CD4-positive, alpha-beta T cell treated with Interleukin-2 at 100 ng/mL for 4 hours (primary cell): ENCODE data around the gene WDCP.
"Not testable (repeated sequence)": the region's sequence is repeated elsewhere in the genome, so short reads cannot be mapped to it uniquely, and the experiment has no call there.

Source experiments
- DNase-seq: peaks from one replicate; pipeline ENCODE4 v3.0.0-alpha.2; 2020; ENCODE audit warnings: low spot score

WDCP gene

GRCh38 chr2:24058564-24059271, 11.5 kb upstream of the WDCP start:
- no peak for DNase-seq

DNA sequence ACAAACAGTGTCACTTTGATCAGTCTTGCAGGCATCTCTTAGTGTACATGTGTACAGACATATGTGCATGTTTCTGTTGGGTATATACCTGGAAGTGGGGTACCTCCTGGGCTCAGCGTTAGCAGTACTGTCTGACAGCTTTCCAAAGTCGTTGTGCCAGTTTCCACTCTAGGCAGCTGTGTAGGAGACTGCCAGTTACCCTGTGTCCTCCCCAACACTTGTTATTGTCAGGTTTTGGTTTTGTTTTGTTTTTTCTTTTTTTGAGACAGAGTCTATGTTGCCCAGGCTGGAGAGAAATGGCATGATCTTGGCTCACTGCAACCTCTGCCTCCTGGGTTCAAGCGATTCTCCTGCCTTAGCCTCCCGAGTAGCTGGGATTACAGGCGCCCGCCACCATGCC, 8.6 kb upstream of the WDCP start:
- DNase-seq: no peak

- no peak for DNase-seq
Measured at GRCh38 chr2:24054366-24055010, 7.3 kb upstream of the WDCP start.

GRCh38 chr2:24052951-24053350, 5.8 kb upstream of the WDCP start:
- no peak for DNase-seq

DNA sequence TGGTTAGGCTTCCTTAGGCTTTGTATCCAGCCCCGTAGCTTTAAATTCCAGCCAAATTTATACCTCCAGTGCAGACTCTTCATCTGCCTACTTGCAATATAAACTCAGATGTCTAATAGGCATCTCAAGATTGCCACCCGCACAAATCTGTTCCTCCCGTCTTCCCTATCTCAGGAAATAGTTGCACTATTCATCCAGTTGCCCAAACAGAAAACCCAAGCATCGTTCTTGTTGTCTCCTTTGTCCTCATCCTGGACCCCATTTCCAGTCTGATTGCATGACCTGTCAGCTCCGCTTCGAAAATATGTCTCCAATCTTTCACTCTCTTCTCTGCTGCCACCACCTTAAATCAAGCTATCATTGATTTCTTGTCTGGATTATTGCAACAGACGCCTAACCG, 4.6 kb upstream of the WDCP start:
- DNase-seq: no peak

DNA sequence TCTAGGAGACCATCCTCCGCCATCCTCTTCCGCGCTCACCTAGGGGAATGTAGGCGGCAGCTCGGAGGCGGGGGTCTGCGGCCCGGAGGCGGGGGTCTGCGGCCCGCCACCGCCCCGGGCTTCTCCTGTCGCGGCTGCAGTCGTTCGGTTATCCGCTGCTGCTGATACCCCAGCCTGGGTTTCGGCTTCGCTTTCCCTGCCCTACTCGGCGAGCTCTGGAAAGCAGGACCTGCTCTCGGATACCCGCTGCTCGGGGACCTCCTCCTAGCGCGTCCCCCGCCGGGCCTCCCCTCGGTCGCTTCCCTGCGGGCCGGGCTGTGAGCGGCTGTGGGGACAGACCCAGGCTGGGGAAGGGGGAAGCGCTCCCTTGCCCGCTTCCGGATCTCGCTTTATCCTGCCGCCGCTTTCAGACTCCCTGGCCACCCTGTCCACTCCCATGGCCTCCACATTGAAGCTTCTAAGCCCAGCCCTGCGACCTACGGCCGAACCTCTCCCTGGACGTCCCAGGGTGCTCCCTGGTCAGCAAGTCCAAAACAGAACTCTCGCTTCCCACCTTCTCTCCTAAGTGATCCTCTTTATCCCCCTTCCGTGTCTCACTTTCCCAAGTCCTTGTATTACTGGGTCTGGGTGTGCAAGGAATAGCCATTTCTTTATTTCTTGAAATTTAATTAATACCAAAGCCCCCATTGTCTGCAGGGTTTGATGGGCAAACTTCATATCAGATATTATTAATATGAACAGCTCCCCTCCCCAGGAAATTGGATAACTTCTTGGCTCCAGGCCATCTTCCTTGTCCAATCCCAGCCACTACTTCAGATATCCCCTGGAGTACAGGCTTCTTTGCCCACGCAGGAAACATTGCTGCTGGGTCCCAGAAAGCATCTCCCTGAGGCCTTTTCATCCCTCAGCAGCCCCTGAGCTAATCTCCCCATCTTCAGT, 3.1 kb upstream of the WDCP start:
- DNase-seq: no peak

DNA sequence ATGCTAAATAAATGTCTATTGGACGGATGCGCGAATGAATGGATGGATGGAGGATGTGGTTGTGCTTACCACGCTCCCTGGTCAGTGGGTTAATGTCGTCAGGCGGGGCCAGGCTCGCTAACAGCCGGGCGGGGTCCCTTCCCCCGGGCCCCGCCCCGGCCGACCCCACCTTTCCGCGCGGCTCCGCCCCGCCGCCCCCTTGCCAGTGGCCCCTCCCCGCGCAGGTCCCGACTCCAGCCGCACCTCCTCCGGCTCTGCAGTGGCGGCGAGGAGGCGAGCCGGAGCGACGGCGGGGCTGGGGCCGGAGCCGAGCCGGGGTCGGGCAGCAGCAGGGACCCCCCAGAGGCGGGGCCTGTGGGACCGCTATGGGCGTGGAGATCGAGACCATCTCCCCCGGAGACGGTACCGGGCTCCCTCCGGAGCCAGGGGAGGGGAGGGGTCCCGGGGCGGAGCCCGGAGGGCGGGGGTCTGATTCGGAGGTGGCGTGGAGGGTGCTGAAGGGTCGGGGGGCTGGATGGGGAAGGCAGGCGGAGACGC, 2.4 kb upstream of the WDCP start, which contains the start of gene FKBP1B:
TSS of gene FKBP1B (plus strand) at position 257 of the 537 bp plus-strand sequence. CDS start at position 366, 109 bp downstream.
- DNase-seq: peak; percentile 39

DNA sequence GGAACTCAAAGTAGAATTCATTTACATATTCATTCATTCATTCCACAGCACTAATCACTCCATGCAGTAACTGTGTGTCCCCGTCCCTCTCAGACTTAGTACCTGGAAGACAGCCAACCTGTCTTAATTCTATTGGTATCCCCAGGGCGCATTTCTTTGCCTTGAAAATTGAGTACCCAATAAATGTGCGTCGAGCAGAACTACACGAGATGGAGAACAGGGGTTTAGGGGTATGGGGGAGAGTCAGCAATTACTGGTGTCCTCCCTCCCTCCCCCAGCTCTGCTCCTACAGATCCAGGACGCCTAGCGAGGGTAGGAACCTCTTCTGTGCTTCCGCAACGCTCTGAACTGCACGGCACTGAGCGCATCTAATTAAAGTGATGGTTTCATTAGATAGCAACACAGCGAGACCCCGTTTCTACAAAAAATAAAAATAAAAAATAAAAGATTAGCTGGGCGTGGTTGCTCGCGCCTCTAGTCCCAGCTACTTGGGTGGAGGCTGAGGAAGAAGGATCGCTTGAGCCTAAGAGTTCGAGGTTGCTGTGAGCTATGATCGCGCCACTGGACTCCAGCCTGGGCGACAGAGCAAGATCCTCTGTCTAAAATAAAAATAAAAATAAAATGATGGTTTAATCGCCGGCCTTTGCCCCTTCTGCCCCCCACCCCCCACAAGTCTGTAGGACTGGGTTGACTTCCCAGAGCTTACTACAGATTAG, 1.7 kb upstream of the WDCP start:
- no peak for DNase-seq

DNA sequence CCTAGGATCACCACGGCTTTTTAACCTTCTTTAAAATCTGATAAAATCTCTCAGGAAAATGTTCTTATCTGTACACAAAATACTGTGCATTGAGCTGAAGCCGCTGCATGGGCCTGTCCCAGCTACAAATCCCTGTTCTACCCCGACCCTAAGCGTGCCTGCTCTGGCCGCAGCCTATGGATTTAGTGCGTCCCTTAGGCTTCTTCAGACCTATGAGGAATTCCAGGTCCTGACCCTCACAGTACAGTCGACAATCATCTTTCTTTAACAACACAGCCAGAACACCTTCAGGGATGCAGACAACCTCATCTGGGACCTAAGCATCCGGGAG, 477 bp upstream of the WDCP start:
- no peak for DNase-seq

DNA sequence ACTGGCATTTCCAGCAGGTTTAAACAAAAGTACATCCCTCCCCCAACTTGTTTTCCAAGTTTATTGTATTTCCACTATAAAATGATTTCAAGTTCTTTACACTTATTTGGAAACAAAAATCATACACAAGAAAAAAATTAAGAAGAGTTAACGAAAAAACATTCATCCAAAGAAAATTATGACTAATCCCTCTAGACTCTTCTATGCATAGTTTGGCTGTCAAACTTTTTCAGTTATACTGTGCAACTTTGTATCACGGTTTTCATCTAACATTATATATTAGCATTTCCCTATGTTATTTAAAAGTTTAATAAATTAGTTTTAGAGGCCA, 627 bp downstream of the WDCP start:
- DNase-seq: no peak

DNA sequence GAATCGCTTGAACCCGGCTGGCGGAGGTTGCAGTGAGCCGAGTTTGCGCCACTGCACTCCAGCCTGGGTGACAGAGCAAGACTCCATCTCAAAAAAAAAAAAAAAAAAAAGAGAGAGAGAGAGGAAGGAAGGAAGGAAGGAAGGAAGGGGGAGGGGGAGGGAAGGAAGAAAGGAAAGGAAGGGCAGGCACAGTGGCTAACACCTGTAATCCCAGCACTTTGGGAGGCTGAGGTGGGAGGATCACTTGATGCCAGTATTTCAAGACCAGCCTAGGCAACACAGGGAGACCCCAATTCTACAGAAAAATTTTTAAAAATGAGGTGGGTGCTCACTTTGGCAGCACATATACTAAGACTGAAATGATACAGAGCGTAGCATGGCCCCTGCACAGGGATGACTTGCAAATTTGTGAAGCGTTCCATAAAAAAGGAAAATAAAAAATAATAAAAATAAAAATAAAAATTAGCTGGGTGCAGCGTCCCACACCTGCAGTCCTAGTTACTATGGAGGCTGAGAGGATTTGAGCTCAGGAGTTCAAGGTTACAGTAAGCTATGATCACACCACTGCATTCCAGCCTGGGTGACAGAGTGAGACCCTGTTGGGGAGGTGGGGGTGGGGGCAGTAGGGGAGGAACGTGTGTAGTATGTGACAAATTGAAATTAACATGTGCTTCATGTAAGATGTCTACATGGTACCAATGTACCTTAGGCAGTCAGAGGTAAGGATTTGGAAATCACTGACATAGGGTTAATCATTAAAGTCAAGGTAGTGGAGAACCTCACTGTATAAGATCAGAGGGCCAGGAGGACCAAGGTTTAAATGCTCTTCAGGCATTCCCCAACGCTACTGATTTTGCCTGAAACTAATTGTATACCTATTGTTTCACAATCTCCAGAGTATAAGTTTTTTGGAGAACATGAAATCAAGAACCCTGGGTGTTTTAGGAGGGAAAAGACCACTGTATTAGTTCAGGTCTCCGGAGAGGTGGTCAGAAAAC, 1.4 kb downstream of the WDCP start:
- no peak for DNase-seq

DNA sequence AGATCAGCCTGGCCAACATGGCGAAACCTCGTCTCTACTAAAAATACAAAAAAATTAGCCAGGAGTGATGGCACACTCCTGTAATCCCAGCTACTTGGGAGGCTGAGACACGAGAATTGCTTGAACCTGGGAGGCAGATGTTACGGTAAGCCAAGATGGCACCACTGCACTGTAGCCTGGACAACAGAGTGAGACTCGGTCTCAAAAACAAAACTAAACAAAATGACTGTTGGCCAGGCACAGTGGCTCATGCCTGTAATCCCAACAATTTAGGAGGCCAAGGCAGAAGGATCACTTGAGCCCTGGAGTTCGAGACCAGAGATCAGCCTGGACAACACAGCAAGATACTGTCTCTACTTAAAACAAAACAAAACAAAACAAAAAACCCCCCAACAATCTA, 4.1 kb downstream of the WDCP start:
- not testable (repeated sequence) for DNase-seq

DNA sequence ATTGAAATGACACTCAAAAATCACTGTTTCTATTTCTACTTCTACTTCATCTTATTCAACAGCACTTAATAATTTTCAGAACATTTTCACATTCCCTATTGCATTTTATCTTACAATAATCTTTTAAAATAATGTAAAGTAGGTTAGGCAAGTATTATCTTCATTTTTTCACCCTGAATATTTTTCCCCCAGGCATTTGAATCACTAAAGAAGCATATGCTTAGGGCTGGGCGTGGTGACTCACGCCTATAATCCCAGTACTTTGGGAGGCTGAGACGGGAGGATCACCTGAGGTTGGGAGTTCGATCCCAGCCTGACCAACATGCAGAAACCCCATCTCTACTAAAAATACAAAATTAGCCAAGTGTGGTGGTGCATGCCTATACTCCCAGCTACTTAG, 6.7 kb downstream of the WDCP start:
- no peak for DNase-seq

DNA sequence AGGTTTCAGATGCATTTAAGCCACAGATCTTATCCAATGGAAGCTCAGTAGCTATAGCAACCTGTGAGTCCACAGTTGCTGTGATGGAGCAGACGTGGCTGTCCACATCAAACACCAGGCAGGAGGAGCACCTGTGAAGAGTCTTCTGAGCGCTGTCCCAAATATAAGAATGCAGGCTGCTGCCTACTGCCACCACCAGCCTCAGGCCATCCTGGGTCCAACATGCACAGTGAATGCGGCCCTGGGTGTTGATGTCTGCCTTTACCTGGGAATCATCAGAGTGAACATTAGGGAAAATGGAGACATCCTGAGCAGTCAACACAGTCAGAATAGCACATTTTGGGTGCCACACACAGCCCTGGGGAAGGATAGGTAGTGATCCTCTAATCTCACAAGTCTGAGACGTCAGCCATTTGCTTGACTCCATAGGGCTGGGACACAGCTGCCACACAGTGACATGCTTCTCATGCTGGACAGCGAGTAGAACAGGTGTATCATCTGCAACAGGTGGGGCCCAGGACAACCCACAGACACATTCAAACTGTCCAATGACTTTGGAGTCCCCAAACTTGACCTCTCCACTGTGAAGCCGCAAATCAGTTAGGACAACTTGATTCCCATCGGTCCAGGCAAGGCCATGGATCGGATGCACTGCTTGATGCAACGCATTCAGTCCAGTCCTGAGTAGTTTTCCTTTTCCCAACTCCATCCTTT, 8.2 kb downstream of the WDCP start:
- no peak for DNase-seq

GRCh38 chr2:24026233-24026632, 21.0 kb downstream of the WDCP start:
- DNase-seq: no peak

DNA sequence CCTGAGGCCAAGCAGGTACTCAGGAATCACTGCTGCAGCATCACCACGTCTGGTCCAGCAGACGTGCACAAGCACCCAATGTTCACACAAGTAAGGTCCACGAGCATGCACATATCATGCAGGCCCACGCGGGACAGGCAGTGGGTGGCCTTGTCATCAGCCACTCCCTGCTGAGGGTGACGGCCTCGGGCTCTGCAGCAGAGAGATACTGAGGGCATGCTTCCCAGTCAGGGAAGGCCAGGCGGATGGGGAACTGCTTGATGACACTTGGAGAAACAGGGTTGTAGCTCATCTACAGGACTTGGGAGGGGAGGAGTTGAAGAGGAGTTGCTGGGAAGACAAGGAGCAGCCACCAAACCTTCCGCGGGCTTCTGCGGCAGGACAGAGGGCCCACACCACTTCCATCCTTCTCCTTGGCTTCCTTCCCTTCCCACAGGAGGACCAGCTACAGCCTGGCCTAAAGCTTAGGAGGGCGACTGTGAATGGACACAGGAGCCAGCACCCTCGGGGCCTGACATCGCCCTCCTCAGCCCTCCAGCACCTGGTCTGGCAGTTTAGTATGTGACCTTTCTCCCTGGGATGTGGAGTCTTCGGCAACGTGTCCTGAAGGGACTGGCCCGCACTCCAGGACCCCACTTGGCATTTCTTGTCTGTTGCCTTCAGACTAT, 22.1 kb downstream of the WDCP start:
- DNase-seq: no peak

- no peak for DNase-seq
Measured at GRCh38 chr2:24024018-24024417, 23.2 kb downstream of the WDCP start.

- DNase-seq: no peak
Measured at GRCh38 chr2:24022975-24023575, 24.1 kb downstream of the WDCP start.

DNA sequence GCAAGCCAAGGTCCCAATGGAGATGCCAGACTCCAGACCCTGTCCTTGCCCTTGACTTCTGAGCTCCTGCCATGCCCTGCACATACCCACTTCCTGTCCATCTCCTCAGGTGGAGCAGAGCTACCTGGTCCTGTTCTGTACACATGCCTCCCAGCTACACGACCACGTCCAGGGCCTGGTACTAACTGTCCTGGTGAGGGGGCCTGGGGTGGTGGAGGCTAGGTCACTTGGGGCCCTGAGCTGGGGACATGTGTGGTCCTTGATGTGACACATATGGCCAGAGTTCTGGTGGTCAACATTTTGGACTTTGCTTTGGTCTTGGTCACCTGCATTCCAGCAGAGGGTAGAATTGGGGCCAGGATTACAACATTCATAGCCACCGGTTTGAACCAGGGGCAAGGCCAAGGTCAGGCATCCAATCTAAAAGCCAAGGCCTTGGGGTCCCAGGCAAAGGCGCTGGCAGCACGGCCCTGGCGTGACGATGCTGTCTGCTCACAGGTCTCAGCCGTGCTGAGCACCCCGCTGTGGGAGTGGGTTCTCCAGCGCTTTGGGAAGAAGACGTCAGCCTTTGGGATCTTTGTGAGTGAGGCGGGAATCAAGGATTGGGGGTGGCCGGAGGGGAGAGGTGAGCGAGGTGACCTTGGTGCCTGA, 24.7 kb downstream of the WDCP start:
- no peak for DNase-seq
